GM19452 (cell line): Measurements from ENCODE around the gene WIPF1.
A peak's percentile ranks its signal among the peaks of the same experiment; 100 is the strongest.
"Not testable (repeated sequence)": the region's sequence is repeated elsewhere in the genome, so short reads cannot be mapped to it uniquely, and the experiment has no call there.

Experiments
- ATAC-seq: cut with Tn5 transposase; IDR thresholded peaks from one replicate; pipeline ENCODE4 v1.9.1; 2021; ENCODE audit not compliant: unreplicated experiment

The WIPF1 gene

DNA sequence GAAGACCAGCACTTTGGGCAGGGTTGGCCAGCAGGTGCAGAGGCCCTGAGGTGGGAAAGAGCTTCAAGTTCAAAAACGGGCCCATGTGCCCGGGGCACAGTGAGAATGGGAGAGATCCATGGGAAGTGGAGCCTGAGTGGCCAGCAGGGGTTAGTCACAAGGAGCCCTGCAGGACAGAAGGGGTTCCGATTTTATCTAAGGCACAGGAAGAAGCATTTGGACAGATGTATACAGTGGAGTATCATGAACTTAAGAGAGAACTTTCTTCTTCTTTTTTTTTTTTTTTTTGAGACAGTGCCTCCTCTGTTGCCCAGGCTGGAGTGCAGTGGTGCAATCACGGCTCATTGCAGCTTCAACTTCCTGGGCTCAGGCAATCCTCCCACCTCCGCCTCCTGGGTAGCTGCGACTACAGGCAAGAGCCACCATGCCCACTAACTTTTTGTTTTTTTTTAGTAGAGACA is 24.0 kb downstream of the WIPF1 start:
- no peak for ATAC-seq

DNA sequence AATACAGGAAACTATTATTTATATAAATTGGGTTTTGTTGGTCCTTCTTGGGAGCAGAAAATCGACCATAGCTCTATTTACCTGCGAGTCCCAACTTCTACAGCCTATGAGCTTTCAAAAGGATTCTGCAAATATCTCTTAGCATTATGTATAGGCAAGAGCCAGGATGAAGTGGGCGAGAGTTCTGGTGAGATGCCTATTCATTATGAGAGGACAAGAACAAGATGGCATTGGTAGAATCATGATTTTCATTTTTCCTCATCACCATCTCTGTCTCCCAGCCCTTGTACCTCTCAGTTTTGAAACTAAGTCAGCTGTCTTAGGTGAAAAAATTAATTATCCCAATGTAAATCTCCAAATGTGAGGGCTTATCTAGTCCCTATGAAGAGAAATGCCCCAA is 25.0 kb downstream of the WIPF1 start:
- ATAC-seq: no peak

DNA sequence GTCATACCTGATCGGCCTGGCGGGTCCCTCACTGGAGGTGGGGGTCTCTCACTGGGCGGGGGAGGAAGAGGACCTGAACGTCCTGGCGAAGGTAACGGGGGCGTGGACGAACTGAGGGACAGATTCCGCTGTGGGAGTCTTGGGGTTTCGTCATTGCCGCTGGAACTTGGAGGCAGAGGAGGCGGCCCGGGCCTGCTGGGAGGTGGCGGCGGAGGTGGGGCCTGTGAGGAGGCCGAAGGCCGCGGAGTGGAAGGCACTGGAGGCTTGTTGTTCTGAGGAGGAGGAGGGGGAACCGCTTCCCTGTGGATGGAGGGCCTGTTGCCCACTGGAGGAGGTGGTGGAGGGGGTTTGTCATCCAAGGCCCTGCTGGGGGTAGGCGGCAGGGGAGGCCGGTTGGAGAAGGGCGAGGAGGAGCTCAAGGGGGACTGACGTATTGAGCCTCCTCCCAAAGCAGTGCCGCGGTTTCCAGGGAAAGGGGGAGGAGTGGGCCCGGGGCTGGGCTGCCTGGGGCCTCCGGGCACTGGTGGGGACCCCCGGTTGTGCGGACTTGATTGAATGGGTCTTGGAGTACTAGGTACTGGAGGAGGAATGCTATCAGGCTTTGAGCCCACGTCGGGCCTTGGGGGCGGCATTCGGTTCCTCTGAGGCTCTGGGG is 25.8 kb downstream of the WIPF1 start:
- no peak for ATAC-seq

- ATAC-seq: no peak
These were observed 27.2 kb downstream of the WIPF1 start for GRCh38 chr2:174570318-174570958.

DNA sequence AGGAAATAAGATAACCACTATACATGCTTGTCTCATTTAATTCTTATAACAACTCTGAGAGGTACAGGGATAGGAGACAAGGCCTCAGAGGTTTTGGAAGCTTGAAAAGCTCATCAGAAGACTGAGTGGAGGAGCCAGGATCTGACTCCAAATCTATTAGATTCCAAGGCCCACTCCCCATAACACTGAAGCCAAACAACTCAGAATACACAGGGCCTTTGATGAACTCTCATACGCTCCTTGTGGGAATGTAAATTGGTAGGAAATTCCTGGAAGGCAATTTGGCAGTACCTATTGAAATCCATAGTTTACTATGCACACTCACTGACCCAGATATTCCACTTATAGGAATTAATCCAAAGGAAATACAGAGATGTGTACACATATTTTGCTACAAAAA is 27.9 kb downstream of the WIPF1 start:
- no peak for ATAC-seq

DNA sequence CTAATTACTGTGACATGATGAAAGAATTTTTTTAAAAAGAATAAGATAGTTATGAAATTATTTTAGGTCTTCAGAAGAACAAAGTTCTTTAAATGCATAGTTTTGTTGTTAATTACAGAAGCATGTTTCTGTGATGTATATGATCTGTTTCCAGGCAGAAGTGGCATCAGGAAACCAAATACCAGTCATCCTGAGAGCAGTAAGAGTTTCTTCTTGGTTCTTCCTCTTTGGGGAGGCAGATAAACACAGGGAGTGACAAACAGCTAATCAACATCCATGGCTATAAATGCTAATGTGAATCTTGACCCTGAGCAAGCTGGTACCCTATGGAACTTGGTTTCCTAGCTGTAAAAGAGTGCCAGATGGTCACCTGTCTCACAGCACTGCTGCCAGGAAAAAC is 29.2 kb downstream of the WIPF1 start:
- no peak for ATAC-seq

GRCh38 chr2:174566871-174567270 is 30.7 kb downstream of the WIPF1 start:
- ATAC-seq: no peak

DNA sequence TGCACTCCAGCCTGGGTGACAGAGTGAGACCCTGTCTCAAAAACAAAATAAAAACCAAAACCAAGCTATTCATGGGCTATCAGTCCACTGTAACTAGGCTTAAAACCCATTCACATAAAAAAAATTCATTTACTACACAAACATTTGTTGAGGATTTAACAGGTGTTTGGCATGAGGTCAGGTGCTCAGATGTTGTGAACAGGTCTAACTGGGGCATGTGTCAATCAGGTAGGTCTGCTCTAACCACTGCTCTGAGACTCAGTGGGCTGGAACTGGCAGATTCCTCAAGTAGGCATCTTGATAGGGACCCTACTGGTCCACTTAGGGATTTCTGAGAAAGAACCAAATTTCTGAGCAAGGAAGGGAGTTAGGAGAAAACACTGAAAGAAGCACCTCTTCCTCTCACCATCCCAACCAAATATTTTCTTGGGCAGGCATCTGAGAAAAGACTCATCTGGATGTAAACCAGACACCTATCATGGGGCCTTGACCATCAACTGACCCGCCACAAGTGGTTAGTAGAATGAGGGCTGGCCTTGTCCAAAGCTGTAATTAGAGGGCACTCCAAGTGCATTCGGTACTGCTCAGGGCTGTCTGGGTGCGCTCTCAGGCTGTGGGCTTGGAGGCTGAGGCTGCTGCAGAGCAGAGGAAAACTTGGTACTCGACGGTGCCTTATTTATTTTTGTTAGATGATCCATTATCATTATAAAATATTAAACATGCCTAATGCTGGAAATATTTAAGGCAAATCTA is 33.9 kb downstream of the WIPF1 start:
- ATAC-seq: no peak

- ATAC-seq: no peak
These were observed 35.6 kb downstream of the WIPF1 start for GRCh38 chr2:174561972-174562370.

- no peak for ATAC-seq
These were observed 36.2 kb downstream of the WIPF1 start for GRCh38 chr2:174561283-174561971.

DNA sequence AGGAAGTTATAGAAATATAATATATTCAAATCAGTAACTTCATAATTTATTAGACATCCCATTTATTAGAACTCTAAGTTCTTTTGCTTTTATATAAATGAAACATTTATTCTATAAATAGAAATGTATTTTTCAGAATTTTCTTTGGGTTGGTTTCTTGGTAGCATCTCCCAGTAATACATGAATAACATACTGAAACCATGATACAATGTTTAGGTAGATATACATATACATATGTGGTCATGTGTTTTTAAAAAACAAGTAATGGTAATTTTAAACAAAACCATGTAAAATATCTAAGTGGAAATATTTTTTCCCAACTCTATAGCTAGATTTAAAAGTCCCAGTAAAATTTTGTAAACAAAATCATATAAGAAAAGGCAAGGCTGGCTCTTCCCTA is 36.9 kb downstream of the WIPF1 start:
- ATAC-seq: no peak

- no peak for ATAC-seq
These were observed 41.6 kb downstream of the WIPF1 start for GRCh38 chr2:174555998-174556397.

DNA sequence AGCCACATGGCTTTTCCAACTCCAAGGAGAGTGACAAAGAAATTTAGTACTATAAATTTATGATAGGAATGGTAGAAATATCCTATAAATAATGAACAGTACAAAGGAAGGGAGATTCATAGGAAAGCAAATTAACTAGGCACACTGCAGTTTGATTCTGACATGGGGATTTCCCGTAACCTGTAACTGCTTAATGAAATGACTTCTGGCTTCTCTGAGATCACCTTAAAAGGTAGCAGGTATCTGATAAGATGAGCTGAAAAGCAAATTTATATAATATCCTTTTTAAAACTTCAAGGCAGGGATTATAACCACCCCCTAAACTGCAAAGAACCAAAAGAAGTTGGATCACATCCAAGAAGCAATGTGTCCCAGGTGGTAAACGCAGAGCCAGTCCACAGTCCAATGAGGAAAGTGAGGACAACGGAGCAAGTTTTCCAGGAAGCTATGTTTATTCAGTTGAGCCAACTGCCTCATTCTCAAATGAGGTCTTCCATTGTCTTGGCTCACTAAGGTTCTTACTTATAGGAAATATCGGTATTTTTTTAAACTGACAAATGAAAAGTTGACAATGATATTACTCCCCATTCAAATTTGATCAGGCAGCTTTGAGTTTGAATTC is 43.0 kb downstream of the WIPF1 start:
- peak; percentile 17 for ATAC-seq

DNA sequence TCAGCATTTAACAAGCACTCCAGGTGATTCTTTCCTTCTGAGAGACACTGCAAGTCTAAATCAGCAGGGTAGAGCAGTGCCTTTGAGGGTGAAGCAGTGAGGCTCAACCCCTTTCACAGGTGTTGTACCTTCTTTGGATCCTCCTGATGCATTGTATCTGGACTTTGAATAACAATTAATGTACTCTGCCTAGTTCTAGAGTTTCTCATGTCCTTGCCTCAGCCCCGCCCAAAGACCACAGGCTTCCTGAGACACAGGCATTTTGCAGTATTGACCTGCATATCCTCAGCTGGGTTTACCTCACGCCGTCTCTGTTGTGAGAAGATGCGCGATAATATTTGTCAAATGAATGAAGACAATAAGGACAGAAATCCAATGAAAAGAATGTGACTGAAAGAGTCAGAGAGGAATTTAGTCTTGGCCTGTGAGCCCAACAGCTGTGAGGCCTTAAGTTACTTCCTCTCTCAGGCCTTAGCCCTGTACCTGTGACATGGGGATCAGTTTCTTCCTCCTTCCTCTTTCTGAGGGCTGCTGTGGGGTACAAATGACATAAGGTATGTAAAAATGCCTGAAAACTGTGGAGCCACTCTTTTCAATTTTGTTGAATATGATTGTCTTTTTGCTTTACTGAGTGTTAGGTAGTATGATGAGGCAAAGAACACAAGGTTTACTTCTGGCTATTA is 43.7 kb downstream of the WIPF1 start:
- peak; percentile 55 for ATAC-seq

DNA sequence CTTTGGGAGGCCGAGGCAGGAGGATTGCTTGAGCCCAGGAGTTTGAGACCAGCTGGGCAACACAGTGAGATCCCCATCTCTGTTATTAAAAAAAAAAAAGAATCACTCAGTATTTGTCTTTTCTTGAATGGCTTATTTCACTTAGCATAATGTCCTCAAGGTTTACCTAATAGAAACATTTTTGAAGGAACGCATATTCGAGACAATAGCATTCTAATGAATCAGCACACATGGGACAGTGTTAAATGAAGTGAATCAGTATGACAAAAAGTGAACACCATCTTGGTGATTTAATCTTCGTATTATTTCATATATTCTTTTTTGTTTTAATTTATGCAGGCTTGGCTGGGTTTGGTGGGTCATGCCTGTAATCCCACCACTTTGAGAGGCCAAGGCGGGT is 44.7 kb downstream of the WIPF1 start:
- no peak for ATAC-seq

GRCh38 chr2:174551697-174552096 is 45.9 kb downstream of the WIPF1 start:
- no peak for ATAC-seq

- ATAC-seq: not testable (repeated sequence)
These were observed 49.0 kb downstream of the WIPF1 start for GRCh38 chr2:174548646-174549045.

DNA sequence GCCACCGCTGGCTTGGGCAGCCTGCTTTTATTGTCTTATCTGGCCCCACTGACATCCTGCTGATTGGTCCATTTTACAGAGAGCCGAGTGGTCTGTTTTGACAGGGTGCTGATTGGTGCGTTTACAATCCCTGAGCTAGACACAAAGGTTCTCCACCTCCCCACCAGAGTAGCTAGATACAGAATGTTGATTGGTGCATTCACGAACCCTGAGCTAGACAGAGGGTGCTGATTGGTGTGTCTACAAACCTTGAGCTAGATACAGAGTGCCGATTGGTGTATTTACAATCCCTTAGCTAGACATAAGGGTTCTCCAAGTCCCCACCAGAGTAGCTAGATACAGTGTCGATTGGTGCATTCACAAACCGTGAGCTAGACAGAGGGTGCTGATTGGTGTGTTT is 49.6 kb downstream of the WIPF1 start:
- ATAC-seq: not testable (repeated sequence)

DNA sequence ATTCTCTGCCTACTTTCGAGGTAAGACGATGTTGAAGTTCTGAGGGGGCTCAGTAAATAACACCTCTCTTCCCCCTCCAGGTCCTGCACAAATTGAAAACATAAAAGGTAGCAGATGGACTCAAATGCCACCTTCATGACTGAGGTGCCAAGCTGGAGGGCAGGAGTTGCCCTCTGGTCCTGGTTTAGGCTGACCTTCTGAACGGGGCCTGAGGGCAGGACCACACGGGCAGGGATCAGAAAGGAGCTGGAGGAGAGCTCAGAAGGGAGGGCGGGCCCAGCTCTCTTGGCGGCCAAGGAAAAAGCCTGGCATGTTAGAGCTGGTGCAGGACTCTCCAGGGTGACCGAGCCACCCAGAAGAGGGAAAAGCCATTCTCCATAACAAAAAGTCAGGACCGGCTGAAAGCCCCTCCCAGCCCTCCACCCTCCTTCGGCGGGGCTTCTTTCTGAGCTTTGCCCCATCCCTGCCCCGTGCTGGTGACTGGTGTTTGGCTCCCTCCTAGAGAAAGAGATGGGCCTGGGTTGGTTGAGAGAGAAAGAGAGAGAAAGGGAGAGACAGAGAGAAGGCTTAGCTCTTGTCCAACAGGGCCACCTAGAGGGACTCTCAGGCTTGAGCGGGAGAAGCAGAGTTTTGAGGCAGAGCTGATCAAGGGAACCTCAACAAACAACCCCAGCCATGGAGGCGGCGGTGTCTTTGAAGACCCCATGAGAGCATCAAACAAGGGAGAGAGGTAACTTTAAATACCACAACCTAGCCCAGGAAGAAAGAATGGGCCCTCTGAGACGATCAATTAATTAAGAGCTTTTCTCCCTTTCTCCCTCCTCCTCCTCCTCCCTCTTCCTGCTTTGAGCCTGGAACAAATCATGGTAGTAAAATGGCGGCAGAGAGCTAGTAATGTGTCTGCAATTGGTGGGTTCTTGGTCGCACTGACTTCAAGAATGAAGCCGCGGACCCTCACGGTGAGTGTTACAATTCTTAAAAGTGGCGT is 50.8 kb downstream of the WIPF1 start:
- ATAC-seq: no peak
